ENCODE data around the gene ZEB2. TPM values are rescaled to one million over a fixed set of nuclear protein-coding genes. Genes with fewer than 3 reads are reported as not detected.

The ZEB2 gene
- total and polyA plus RNA-seq, 4 donors = 7.6 to 39.6 (median 22.2) TPM

DNA sequence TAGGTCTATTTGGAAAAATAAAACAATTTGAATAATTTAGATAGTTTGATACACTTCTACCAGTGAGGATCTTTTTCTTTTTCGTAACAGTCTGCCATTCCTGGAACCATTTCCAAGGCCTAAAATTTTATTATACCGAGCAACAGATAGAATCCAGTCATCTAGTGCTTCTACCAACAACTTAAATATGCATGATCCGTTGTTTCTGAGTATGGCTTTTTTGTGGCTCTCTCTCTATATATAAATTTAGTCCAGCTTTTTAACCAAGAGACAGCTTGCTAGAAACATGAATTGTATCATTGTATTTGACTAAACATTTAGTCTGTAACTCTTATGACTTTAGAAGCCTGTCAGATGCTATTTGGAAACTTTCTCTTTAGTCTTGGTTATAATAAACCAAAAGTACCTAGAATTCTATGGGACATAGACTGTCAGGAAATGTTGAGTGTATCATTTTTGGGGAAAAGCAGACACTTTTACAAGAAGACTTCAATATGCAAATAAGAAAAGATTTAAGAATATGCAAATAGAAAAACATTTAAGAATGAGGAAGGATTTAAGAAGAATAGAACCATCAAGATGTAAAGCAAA is 161.4 kb downstream of the ZEB2 start:
- Histone ChIP-seq H3K4me3 (ENCODE audit: low read depth in 1 of 3, low read length in 3 of 3) (no peak overlapping the region), H3K9me3 (ENCODE audit: control insufficient read depth in 4 of 4, low read length in 3 of 4) (no peaks in the 10 kb centered on the region), H3K27ac (ENCODE audit: low read depth in 1 of 2, low read length in 2 of 2) (no peak overlapping the region), H3K9ac (ENCODE audit: low read depth in 1 of 2, low read length in 2 of 2) (no peak overlapping the region), H3K4me1 (ENCODE audit: control insufficient read depth in 4 of 4, insufficient read depth in 4 of 4, low read length in 3 of 4) (no peaks in the 10 kb centered on the region), H3K36me3 (ENCODE audit: control insufficient read depth in 4 of 4, insufficient read depth in 3 of 4, low read depth in 1 of 4, low read length in 3 of 4) (no peaks in the 10 kb centered on the region), H3K27me3 (ENCODE audit: control insufficient read depth in 4 of 4, insufficient read depth in 4 of 4, low read length in 3 of 4) (no peaks in the 10 kb centered on the region)
- 87% methylated on average over 3 of the region's 3 CpGs for WGBS
- TF ChIP-seq, protein P1, sequence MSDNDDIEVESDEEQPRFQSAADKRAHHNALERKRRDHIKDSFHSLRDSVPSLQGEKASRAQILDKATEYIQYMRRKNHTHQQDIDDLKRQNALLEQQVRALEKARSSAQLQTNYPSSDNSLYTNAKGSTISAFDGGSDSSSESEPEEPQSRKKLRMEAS (IDR thresholded peaks at IDR 0.05) = no peak
- TF ChIP-seq NR2F2 (IDR thresholded peaks at IDR 0.05) = no peak
- no peak for TF ChIP-seq JUND (IDR thresholded peaks at IDR 0.05)
- TF ChIP-seq GABPA (IDR thresholded peaks at IDR 0.05 in 1 of 2, conservative IDR thresholded peaks at IDR 0.05 in 1 of 2) = no peak
- no peak for TF ChIP-seq HNF4A (conservative IDR thresholded peaks at IDR 0.05)
- no peak for TF ChIP-seq EGR1 (IDR thresholded peaks at IDR 0.05; ENCODE audit: low read depth in 2 of 2)
- TF ChIP-seq YY1 (IDR thresholded peaks at IDR 0.05) = no peak
- TF ChIP-seq, protein P2, sequence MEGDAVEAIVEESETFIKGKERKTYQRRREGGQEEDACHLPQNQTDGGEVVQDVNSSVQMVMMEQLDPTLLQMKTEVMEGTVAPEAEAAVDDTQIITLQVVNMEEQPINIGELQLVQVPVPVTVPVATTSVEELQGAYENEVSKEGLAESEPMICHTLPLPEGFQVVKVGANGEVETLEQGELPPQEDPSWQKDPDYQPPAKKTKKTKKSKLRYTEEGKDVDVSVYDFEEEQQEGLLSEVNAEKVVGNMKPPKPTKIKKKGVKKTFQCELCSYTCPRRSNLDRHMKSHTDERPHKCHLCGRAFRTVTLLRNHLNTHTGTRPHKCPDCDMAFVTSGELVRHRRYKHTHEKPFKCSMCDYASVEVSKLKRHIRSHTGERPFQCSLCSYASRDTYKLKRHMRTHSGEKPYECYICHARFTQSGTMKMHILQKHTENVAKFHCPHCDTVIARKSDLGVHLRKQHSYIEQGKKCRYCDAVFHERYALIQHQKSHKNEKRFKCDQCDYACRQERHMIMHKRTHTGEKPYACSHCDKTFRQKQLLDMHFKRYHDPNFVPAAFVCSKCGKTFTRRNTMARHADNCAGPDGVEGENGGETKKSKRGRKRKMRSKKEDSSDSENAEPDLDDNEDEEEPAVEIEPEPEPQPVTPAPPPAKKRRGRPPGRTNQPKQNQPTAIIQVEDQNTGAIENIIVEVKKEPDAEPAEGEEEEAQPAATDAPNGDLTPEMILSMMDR (IDR thresholded peaks at IDR 0.05; ENCODE audit: low read depth, low read length, missing input control) = no peak
- TF ChIP-seq, protein P3, sequence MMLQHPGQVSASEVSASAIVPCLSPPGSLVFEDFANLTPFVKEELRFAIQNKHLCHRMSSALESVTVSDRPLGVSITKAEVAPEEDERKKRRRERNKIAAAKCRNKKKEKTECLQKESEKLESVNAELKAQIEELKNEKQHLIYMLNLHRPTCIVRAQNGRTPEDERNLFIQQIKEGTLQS (IDR thresholded peaks at IDR 0.05) = no peak
- TF ChIP-seq TAF1 (conservative IDR thresholded peaks at IDR 0.05) = no peak
- TF ChIP-seq RXRA (IDR thresholded peaks at IDR 0.05) = no peak
- TF ChIP-seq, protein P4, sequence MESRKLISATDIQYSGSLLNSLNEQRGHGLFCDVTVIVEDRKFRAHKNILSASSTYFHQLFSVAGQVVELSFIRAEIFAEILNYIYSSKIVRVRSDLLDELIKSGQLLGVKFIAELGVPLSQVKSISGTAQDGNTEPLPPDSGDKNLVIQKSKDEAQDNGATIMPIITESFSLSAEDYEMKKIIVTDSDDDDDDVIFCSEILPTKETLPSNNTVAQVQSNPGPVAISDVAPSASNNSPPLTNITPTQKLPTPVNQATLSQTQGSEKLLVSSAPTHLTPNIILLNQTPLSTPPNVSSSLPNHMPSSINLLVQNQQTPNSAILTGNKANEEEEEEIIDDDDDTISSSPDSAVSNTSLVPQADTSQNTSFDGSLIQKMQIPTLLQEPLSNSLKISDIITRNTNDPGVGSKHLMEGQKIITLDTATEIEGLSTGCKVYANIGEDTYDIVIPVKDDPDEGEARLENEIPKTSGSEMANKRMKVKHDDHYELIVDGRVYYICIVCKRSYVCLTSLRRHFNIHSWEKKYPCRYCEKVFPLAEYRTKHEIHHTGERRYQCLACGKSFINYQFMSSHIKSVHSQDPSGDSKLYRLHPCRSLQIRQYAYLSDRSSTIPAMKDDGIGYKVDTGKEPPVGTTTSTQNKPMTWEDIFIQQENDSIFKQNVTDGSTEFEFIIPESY (IDR thresholded peaks at IDR 0.05) = no peak
- no peak for TF ChIP-seq SP1 (IDR thresholded peaks at IDR 0.05)
- TF ChIP-seq FOXA1 (IDR thresholded peaks at IDR 0.05) = no peak
- TF ChIP-seq HNF4G (IDR thresholded peaks at IDR 0.05) = no peak
- TF ChIP-seq, protein P5, sequence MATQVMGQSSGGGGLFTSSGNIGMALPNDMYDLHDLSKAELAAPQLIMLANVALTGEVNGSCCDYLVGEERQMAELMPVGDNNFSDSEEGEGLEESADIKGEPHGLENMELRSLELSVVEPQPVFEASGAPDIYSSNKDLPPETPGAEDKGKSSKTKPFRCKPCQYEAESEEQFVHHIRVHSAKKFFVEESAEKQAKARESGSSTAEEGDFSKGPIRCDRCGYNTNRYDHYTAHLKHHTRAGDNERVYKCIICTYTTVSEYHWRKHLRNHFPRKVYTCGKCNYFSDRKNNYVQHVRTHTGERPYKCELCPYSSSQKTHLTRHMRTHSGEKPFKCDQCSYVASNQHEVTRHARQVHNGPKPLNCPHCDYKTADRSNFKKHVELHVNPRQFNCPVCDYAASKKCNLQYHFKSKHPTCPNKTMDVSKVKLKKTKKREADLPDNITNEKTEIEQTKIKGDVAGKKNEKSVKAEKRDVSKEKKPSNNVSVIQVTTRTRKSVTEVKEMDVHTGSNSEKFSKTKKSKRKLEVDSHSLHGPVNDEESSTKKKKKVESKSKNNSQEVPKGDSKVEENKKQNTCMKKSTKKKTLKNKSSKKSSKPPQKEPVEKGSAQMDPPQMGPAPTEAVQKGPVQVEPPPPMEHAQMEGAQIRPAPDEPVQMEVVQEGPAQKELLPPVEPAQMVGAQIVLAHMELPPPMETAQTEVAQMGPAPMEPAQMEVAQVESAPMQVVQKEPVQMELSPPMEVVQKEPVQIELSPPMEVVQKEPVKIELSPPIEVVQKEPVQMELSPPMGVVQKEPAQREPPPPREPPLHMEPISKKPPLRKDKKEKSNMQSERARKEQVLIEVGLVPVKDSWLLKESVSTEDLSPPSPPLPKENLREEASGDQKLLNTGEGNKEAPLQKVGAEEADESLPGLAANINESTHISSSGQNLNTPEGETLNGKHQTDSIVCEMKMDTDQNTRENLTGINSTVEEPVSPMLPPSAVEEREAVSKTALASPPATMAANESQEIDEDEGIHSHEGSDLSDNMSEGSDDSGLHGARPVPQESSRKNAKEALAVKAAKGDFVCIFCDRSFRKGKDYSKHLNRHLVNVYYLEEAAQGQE (IDR thresholded peaks at IDR 0.05) = no peak
- no peak for TF ChIP-seq RAD21 (IDR thresholded peaks at IDR 0.05)
- no peak for TF ChIP-seq FOXA2 (IDR thresholded peaks at IDR 0.05)
- DNase-seq (ENCODE audit: low spot score) = no peak
